ENCODE measurements around the gene ASCC2.
"Not testable (repeated sequence)": the region's sequence is repeated elsewhere in the genome, so short reads cannot be mapped to it uniquely, and the experiment has no call there.

Gene ASCC2

GRCh38 chr22:29839039-29839438, 965 bp upstream of the ASCC2 start:
- H3K4me3 ChIP-seq (ENCODE audit: low read length): no peak overlapping the region
- DNase-seq (ENCODE audit: low read depth): no peak
- no peak for TF ChIP-seq CTCF (IDR thresholded peaks at IDR 0.05; ENCODE audit: insufficient read depth, low read depth, low read length, missing control alignments)

- H3K4me3 ChIP-seq (ENCODE audit: low read length): peak overlapping the region; percentile 98
- DNase-seq (ENCODE audit: low read depth): no peak
- TF ChIP-seq CTCF (IDR thresholded peaks at IDR 0.05; ENCODE audit: insufficient read depth, low read depth, low read length, missing control alignments): no peak
Observed at GRCh38 chr22:29838599-29838956, 504 bp upstream of the ASCC2 start.

GRCh38 chr22:29836791-29837370, 1.2 kb downstream of the ASCC2 start:
- DNase-seq (ENCODE audit: low read depth): not testable (repeated sequence)
- peak overlapping the region; percentile 98 for H3K4me3 ChIP-seq (ENCODE audit: low read length)

- DNase-seq (ENCODE audit: low read depth): no peak
- TF ChIP-seq CTCF (IDR thresholded peaks at IDR 0.05; ENCODE audit: insufficient read depth, low read depth, low read length, missing control alignments): no peak
- no peak overlapping the region for H3K4me3 ChIP-seq (ENCODE audit: low read length)
Observed at GRCh38 chr22:29834046-29834445, 4.0 kb downstream of the ASCC2 start.

- no peak overlapping the region for H3K4me3 ChIP-seq (ENCODE audit: low read length)
- no peak for DNase-seq (ENCODE audit: low read depth)
- TF ChIP-seq CTCF (IDR thresholded peaks at IDR 0.05; ENCODE audit: insufficient read depth, low read depth, low read length, missing control alignments): no peak
Observed at GRCh38 chr22:29833392-29833965, 4.6 kb downstream of the ASCC2 start.

- TF ChIP-seq CTCF (IDR thresholded peaks at IDR 0.05; ENCODE audit: insufficient read depth, low read depth, low read length, missing control alignments): no peak
Observed at GRCh38 chr22:29831958-29832357, 6.1 kb downstream of the ASCC2 start.

GRCh38 chr22:29831186-29831921, 6.7 kb downstream of the ASCC2 start:
- no peak for TF ChIP-seq CTCF (IDR thresholded peaks at IDR 0.05; ENCODE audit: insufficient read depth, low read depth, low read length, missing control alignments)
- H3K4me3 ChIP-seq (ENCODE audit: low read length): no peak overlapping the region
- DNase-seq (ENCODE audit: low read depth): no peak

More at GRCh38 chr22:29831958-29832357, 6.1 kb downstream of the ASCC2 start:
- DNase-seq (ENCODE audit: low read depth): no peak
- H3K4me3 ChIP-seq (ENCODE audit: low read length): no peak overlapping the region
